ENCODE data around the gene JADE2.
"Not testable (repeated sequence)": the region's sequence is repeated elsewhere in the genome, so short reads cannot be mapped to it uniquely, and the experiment has no call there.

JADE2 gene

DNA sequence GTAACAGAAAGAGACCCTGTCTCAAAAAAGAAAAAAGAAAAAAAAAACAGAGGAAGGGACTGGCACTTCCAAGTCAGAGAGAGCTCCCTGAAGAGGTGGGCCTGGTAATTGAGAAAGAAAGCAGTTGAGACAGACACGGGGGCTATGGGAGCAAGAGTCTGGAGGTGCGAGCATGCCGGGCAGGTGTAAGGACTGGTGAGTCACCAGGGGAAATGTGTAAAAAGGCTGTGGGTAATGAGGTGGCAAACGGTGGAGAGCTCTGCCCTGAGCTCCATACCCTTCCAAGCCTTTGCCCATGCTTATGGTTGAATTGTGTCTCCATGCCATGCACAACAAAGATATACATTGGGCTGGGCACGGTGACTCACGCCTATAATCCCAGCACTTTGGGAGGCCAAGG lies 18.0 kb upstream of the JADE2 start:
- no peak for DNase-seq (ENCODE audit: low read depth in 2 of 2)

DNA sequence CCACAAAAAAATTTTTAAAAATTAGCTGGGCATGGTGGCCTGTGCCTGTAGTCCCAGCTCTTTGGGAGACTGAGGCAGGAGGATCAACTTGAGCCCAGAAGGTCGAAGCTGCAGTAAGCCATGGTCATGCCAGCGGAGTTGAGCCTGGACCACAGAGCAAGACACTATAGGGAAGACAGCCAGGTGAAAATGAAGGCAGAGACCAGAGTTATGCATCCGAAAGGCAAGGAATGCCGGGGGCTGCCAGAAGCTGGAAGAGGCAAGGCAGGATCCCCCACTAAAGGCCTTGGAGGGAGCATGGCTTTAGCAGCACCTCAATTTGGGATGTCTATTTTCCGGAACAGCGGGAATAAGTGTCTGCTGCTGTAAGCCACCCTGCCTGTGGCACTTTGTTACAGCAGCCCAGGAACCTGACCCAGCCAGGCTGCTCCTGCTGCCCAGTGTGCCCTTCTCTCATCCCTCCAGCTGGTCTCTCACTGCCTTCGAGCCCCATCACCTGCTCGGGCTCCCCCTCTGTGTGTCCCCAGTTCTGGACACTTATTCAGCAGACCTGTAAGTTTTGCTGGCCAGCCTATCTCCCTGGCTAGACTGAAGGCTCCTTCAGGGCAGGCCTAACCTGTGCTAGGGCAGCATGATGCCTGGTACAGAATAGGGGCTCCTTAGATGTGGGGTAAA lies 16.8 kb upstream of the JADE2 start:
- no peak for DNase-seq (ENCODE audit: low read depth in 2 of 2)

DNA sequence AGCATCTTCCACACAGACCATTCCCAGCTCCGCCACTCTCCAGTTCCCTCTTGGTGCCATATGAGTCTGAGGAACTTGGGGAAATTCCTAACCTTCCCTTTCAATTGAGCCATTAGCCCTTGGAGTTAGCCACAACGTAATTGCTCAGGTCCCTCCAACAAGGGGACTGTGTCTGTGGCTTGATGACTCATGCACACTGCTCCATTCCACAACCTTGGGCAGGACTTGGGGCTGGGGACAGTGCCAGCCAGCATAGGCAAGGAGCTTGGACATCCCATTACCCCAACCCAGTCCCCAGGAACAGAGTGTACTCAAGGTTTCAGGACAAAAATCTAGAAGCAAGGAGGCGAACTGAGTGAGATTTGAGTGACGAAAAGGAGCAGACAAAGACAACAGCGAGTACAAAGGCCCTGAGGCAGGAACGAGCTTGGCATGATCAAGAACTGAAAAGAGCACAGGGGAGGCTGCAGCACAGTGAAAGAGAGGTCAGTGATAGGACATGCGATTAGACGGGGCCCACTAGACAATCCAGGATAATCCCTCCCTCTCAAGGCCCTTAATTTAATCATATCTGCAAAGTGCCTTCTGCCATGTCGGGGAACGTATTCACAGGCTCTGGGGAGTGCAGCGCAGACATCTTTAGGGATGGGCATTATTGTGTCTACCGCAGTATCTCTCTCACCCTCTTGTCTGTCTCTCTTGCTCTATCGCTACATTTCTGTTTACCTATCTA lies 16.0 kb upstream of the JADE2 start:
- DNase-seq (ENCODE audit: low read depth in 2 of 2) = no peak

DNA sequence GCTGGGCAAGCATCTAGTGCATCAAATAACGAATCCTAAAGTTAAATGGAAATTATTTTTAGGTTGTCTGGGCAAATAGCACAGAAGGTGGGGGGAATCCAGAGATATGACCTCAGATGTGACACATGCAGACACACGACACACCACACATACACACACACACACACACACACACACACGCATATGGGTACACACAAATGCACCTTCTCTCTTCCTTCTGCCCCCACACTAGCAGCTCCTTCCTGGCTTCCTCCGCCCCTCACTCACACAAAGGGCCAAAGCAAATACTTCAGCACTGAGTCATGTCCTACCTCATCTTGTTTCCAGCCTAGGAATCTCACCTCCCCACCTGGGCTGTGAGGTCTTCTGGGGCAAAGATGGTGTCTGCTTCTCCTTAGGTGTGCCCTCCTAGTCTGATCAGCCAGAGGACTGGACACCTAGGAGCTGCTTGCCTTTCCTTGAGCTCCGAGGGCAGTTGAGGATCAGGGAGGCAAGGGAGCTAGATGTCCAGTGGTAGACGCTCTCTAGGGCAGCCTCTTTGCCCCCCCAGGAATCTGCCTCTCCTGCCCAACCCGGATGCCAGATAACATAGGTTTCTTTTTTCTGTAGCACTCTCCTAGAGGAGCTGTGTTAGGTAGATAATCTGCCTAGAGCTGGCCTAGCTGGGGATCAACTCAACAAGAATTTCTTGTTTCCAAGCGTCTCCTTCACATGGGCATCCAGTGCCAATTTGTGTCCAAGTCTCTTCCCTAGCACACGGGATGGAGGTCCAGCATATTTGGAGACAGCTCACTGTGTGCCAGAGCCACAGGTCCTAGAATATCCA lies 14.3 kb upstream of the JADE2 start:
- peak; percentile 50 to 59 for DNase-seq (ENCODE audit: low read depth in 2 of 2)

DNA sequence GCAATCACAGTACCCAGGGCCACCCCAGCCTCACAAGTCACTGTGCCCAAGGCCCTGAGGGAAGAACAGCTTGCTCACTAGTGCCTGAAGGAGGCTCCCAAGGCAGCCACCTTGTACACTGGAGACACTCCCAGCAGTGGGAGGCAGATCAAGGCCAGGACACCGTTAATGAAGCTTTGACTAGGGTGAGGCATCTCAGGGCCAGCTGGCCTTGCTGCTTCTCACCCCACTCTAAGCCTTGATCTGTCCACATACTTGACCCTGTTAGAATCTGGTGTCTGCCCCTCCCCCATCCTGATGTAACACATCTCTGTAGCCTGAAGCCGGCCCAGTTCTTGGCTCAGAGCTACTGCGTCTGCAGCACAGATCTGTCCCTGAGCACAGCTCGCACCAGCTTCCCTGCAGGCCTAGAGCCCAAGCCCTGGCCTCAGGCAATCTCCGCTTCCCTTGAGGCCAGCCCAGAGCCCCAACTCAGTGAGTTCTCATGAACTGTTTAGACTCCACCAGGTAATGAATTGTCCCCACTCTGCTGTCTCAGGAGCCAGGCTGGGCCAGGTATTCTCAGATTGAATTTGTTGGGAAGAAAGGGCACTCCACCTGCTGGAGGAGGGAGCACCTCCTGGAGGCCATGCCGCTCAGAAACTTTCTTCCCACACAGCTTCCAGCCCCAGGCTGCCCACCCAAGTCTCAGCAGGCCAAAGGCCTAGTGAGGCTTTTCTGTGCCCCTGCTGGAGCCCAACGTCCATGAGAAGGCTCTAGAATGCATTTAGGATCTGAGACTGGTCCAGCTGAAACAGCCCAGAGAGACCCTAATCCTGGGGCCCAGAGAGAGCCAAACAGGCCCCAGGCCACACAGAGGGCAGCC lies 13.4 kb upstream of the JADE2 start:
- DNase-seq (ENCODE audit: low read depth in 2 of 2) = no peak

DNA sequence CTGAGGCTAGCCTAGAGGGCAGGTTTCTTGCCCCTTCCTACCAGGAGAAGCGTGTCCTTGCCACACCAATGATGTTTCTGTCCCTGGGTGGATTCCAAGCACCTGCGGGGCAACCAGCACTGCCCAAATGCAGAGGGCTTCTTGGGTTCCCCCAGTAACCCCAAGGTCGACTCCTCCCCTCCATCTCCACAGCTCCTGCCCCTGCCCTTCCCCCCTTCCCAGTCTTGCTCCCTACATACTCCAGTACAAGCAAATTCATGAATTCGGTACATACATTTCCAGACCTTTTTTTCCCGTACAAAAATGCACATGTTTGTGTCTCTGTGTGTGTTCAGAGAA lies 12.8 kb upstream of the JADE2 start:
- no peak for DNase-seq (ENCODE audit: low read depth in 2 of 2)

DNA sequence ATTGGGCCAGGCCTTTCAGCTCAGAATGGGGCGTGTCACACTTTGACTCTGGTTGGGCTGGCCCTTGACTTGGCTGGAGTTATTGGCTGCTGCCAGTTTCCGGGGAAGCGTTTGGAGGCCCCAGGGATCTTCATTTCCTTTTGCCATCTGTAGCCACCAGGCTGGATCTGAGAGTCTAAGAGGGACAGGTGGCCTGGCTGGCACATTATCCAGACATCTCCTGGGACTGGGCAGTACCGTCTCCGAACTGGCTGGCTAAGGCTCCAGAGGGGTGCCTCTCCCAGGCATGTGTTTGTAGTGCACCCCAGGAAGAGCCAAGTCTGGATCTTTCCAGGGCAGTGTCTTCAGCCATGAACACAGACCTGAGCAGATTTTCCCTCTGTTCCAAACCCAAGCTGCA lies 9.7 kb upstream of the JADE2 start:
- DNase-seq (ENCODE audit: low read depth in 2 of 2) = no peak

DNA sequence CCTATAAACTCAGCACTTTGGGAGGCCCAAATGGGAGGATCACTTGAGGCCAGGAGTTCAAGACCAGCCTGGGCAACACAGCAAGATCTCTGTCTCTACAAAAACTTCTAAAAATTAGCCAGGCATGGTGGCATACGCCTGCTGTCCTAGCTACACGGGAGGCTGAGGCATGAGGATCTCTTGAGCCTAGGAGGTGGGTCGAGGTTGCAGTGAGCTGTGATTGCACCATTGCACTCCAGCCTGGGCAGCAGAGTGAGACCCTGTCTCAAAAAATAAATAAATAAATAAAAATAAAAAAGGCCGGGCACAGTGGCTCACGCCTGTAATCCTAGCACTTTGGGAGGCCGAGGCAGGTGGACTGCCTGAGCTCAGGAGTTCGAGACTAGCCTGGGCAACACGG lies 8.5 kb upstream of the JADE2 start:
- not testable (repeated sequence) for DNase-seq (ENCODE audit: low read depth in 2 of 2)

DNA sequence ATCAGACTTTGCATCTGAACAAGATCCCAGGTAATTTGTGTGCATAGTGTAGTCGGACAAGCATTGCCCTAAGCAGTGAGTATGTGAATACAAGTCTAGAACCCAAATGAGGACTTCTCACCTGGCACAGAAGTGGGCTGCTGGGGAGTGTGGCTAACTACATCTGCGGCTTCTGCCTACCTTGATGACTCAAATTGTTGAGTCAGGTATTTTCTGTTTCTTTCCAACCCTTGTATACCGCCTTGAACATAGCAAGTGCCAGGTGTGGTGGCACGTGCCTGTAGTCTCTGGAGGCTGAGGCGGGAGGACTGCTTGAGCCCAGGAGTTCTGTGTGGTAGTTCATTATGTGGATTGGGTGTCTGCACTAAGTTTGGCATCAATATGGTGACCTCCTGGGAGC lies 7.9 kb upstream of the JADE2 start:
- DNase-seq (ENCODE audit: low read depth in 2 of 2) = no peak

DNA sequence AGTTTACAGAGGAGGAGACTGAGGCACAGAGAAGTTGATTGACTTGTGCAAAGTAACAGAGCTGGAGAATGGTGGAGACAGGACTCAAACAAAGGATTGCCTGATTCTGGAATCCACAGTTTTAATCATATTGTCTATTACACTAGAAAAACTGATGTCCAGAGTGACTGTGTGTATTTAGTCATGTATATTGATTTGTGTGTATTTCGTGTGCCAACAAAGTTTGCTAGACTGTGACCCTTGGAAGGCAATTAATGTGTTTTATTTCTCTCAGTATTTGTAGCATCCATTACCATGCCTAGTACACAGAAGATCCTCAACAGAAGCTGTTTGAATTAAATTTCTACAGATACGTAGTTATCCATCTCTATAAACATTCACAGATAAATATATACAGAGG lies 5.5 kb upstream of the JADE2 start:
- no peak for DNase-seq (ENCODE audit: low read depth in 2 of 2)

DNA sequence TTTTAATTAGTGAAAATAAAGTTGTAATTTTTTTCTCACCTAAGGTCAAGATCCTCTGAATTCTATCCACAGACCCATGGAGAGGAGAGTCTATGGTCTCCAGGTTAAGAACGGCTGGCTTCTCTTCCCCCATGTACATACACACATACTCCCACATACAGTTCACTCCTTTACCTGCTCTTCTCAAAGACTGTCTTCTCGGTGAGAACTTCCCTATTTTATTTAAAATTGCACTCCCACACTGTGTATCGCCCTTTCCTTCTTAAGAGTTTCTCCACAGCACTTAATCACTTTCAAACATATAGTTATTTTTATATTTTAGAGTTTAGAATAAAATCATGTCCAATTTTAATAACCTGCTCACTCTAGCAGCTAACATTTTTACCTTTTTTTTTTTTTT lies 3.6 kb upstream of the JADE2 start:
- DNase-seq (ENCODE audit: low read depth in 2 of 2) = no peak

DNA sequence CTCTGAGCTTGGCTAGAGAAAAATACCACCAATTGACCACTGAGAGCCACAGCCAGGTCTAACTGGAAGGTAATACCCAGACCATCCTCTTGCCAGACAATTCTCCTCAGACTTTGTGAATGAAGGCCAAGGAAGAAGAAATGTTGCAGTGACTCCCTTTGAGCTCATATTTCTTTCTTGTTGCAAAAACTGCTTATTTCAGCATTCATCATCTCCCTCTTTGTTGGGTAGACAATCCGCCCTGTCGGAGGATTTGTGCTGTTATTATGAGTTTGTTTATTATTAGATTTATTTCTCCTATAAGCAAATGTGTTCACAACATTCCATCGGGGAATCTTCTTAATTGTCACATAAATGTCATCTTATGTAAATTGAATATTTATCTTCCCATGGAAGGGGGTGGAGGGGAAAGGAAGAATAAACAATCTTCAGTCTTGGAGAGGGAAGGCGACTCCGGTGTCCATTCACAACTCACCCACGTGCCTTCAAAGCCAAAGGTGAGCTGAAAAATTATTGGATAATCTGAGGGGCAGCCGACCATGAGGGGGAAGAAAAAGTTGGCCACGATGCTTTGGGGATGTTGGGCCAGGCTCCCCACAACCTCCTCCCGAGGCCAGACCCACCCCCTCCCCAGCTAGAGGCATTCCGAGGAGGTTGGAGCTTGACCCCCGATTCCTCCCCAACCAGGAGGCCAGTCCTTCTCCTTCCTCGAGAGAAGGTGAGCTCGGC lies 1.8 kb upstream of the JADE2 start:
- no peak for DNase-seq (ENCODE audit: low read depth in 2 of 2)

DNA sequence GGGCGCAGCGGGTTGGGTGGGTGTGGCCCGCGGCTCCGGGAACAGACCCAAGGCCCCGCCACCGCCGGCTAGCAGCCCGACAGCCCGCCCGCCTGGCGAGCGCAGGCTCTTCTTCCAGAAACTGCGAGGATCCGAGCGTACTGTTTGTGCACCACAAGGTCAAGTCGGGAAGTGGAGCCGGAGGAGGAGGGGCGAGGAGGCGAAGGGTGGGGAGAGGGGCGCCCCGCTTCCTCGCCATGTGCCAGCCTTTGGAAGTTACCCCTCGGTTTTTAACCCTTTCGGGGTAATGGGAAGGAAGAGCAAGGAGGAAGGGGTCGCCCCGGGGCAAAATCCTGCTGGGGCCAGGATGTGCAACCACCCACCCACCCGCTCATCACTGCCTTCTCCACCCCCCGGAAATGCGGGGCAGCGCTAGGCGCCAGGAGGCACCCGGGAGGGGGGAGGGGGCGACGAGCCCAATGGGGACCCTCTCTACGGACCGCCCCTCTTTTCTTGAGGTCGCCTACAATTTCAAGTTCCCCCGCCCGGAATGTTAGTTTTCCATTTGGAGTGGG lies 1.1 kb upstream of the JADE2 start:
- DNase-seq (ENCODE audit: low read depth in 2 of 2) = peak in 1 of 2 donors; percentile 55

DNA sequence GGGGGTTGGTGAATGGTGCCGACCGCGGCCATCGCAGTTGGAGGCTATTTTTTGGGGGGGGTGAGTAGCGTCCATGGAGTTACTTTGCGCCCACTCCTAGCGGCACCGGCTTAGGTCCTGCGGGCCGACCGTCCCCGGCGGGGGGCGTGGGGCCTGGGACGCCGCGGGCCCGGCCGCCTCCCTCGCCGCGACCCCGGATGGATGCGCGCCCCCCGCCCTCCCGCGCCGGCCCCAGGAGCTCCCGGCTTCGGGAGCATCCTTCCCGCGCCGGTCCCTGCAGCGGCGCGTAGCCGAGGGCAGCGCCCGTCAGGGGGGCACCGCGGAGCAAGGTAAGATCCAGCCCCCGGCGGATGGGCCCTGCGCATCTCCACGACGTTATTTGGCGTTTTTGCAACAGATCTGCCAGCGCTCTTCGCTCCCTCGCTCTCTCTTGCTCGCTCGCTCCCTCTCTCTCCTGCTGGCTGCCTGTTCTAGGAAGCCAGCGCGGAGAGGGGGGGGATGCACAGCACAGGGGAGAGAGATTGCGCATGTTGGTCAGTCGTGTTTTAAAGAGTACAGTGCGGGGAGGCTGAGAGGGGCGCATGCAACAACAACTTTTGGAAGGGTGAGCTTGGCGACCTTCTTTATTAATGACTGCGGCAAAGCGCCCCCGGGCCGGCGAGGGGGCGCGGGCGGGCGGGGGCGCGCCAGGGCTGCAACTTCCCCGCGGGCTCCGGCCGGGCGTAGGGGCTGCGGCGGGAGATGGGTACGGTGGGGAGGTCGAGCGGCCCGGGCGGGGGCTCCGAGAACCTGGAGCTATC lies 413 bp downstream of the JADE2 start:
- peak in 1 of 2 donors; percentile 50 for DNase-seq (ENCODE audit: low read depth in 2 of 2)

DNA sequence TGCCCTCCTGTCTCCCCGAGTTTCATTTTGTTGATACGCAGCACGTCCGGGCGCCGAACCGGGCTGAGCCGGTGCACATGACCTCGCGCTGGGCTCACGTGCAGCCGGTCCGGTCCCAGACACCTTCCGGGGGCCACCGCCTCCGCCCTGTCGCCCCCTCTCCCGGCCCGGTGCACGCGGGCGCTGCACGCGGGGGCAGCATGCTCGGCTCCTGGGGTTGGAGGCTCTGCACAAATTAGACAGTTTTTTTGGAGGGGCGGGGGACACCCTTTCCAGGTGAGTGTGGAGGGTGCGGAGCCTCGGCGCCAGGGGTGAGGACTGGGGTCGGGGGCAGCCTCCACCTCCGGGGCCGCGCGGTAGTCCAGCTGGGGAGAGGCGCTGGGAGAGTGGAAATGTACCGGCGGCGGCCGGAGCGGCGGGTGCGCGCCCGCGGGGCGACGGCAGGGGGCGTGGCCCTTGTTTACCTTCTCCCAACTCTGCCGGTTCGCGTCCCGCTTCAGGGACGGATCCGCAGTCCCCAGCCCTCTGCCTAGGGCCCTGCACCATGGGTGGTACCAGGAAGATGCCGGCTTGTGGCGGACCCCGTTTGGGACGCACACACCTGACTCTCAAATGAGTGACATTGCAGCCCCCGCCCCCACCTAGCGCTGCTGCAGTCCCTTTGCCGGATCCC lies 1.1 kb downstream of the JADE2 start:
- DNase-seq (ENCODE audit: low read depth in 2 of 2) = peak in 1 of 2 donors; percentile 58

DNA sequence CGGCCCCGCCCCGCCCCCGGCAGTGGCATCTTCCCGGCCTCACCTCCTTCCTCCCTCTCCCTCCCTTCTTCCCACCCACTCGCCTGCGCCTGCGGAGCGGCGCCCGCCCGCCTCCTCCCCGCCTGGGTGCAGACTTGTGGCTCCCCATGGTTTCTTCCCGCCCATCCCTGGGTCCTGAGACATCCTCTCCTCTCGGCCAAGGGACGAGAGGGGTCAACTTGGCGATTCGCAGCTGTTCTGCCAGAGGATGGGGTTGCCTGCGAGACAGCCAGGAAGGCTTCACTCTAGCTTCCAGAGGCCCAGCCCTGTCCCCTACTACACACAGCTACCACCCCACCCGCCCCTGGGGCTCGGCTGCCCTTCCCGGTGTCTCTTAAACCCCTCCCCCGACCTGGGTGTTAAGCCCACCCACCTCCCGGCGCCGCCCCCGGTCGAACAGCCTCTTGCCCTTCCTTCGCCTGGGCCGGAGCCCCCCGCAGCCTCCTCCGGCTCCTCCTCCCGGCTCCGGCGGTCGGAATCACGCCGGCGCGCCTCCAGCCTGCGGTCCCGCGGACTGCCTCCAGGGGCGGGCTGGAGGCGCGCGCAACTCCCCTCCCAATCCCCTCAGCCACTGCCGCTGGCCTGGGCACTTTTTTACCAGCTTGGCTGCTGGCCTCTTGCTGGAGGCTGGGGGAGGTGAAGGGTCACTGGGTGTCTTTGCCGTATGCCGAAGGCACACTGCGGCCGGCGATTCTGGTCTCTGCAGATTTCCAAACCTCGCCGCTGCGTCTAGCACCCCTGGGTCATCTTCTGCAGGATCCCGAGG lies 1.9 kb downstream of the JADE2 start:
- peak; percentile 50 to 74 for DNase-seq (ENCODE audit: low read depth in 2 of 2)

DNA sequence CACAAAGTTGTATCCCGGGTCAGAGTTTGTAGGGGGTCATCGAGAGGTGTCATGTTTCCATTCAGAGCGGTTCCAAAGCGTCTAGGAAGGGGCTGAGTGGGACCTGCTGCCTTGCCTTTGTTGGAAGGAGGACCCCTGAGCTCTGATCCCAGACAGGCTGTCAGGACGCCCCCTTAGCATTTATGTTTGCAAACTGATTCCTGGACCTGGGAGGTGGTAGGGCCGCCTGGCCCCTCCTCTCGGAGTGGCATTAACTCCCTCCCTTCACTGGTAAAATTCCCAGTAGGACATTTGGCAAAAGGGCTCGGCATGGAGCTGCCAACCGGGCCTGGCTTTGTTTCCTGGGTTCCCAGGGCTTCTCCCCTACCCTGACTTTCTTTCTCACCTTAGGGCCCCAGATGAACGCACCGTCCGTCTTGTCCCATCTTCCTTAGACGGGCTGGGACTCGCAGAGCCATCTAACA lies 2.5 kb downstream of the JADE2 start:
- DNase-seq (ENCODE audit: low read depth in 2 of 2) = no peak

DNA sequence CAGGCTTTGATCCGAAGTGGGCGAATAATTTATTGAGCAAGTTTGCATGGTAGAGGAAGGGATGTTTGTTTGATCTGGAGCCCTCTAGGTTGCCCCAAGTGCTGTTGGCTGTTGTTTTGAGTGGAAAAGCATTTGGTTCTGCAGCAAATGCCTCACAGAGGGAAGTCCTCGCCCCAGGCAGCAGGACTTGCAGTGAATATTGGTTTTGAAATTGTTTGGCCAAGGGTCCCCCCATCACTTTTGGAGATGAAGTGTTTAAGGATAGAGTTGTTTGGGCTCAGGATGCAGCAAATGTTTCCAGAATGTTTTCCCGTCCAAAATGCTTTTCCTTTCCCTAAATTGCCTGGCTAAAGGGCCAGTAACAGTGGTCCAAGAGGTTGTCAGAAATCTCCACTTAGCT lies 3.1 kb downstream of the JADE2 start:
- DNase-seq (ENCODE audit: low read depth in 2 of 2) = no peak

DNA sequence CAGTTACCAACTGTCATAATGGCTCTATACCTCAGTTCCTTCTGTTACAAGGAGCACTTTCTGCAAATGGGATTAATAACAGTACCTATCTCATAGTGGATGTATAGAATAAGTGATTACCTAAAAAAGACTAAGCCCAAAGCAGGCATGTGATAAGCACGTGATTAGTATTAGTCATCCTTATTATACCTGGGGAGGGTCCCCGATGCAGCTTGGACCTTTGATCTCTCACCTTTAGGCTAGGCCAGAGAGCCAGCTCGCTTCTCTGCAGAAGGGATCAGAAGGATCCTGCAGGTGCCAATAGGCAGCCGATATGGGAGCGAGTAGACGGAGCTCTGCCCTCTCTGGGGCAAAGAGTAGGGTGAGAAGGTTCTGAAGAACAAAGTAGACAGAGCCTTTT lies 4.0 kb downstream of the JADE2 start:
- DNase-seq (ENCODE audit: low read depth in 2 of 2) = no peak

All from stimulated activated CD8-positive, alpha-beta memory T cell treated with anti-CD3 and anti-CD28 coated beads, Interleukin-7, amount 100 ng/mL, for 4 hours (primary cell).